ENCODE data around the gene SFXN5.

DNA sequence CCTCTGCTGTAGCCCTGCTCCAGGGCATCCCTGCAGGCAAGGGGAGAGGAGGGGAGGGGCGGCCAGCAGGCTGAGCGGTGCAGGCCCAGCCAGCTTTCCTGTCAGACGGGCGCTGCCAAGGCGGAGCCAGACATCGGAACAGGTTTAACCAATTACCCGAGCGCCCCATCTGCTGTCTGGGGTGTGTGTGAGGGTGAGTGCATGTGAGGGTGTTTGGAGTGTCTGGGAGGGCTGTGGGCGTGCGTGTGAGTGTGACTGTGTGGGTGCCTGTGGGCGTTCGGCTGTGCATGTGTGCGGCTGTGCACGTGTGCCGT, 134.2 kb downstream of the SFXN5 start:
- TF ChIP-seq TARDBP (IDR thresholded peaks at IDR 0.05) (no peak), HDGF (IDR thresholded peaks at IDR 0.05; ENCODE audit: borderline replicate concordance) (no peak), SP1 (IDR thresholded peaks at IDR 0.05) (no peak), BHLHE40 (IDR thresholded peaks at IDR 0.05; ENCODE audit: borderline replicate concordance) (no peak), NFRKB (IDR thresholded peaks at IDR 0.05) (no peak), ARNT (IDR thresholded peaks at IDR 0.05) (no peak), SUZ12 (IDR thresholded peaks at IDR 0.05) (no peak), L3MBTL2 (conservative IDR thresholded peaks at IDR 0.05) (no peak), FOXM1 (IDR thresholded peaks at IDR 0.05; ENCODE audit: borderline replicate concordance) (no peak), ELF4 (IDR thresholded peaks at IDR 0.05) (no peak), FOXA1 (IDR thresholded peaks at IDR 0.05) (no peak)
